Hematopoietic multipotent progenitor cell (in vitro differentiated cells): ENCODE results near the gene AP4S1. TPM values are rescaled to one million over a fixed set of nuclear protein-coding genes. Genes with fewer than 3 reads are reported as not detected.

ENCODE experiments used
- DNase-seq, 3 donors: peaks; one replicate each; pipeline ENCODE4 v3.0.0-alpha.2; 2011 to 2015; ENCODE audit warnings: low read depth in 2 of 3, low spot score in 2 of 3
- small RNA-seq: library from RNA; depleted of rRNA; stranded (forward); fragments of <200 nt; gene quantifications from one replicate; pipeline ENCODE3, GENCODE V24; 2012
- total RNA-seq: library from RNA; depleted of rRNA; stranded (reverse); fragments of >200 nt; gene quantifications from one replicate; pipeline ENCODE4 v1.2.3, GENCODE V29; 2012

The AP4S1 gene
- total RNA-seq, 1 donor, result 7.3 TPM

DNA sequence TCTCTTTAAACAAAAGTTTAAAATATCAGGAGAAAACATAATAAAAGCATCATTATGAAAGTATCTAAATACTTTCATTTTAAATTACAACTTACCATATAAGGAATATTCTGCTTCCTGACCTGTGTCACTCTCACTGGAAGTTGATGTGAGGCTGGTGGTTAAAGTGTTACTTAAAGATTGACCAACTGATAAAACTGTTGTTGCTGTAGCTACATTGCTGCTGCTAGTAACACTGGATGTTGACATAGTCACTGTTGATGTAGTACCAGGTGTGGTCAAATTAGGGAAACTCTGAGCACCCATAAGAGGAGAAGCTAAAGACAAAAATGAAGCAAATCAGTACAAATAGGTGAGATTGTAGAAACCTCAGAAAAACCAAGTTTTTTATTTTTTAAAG lies 102.2 kb downstream of the AP4S1 start:
- DNase-seq, result peak; percentile 19 to 83 (median 48)

DNA sequence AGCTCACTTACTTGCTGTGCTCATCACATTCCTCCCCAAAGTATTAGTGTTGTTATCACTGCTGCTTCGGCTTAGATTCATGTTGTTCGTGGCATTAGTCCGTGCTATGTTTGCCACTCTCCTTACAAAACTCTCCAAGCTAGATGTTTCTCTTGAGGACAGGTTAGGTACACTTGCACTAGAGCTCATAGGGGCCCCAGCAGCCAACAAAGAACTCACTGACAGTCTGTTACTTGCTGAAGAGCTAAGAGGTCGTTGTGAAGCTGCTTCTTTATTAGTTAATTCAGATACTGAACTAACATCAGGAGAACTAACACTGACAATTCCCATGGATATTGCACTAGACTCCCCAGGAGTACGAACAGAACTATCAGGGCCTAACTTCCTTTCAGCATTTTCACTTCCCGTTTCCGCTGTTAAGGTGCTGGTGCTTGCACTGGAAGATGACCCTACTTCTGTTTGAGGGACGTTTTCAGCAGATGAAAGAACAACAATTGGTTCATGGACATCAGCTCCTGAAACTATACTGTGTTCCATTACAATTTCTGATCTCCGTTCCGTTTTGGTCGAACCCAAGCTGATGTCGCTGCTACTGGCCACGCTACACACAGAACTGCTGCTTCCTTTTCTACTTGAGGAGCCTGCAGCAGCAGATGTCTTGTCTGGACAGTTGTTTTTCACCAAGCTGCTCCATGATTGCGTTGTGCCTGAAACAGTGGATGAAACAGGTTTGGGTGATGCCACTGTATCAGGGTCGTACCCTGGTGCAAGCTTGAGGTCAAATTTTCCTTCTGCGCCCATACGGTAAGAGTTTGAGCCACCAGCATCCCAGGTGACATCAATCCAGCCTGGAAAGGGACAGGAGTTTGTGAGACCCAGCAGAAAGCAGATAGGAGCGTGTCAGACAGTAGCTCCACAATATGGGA lies 103.4 kb downstream of the AP4S1 start:
- DNase-seq, result no peak

DNA sequence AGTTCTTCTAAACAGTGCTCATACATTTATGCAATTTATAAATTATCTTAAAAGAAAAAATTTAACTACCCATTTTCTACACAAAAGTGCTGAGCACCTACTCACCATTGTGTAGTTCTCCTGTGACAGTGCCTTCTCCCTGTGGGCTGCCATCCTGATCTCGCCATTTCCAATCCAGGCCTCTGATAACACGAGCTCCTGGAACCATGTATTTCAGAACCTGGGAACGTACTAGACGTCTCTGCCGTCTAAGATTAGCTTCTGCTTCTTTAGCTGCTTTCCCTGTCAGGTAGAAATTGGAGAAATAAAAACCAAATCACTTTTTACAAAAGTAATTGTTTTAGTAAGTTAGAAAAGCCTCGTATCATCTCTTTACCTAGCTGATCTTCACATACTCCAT lies 107.7 kb downstream of the AP4S1 start:
- no peak for DNase-seq

DNA sequence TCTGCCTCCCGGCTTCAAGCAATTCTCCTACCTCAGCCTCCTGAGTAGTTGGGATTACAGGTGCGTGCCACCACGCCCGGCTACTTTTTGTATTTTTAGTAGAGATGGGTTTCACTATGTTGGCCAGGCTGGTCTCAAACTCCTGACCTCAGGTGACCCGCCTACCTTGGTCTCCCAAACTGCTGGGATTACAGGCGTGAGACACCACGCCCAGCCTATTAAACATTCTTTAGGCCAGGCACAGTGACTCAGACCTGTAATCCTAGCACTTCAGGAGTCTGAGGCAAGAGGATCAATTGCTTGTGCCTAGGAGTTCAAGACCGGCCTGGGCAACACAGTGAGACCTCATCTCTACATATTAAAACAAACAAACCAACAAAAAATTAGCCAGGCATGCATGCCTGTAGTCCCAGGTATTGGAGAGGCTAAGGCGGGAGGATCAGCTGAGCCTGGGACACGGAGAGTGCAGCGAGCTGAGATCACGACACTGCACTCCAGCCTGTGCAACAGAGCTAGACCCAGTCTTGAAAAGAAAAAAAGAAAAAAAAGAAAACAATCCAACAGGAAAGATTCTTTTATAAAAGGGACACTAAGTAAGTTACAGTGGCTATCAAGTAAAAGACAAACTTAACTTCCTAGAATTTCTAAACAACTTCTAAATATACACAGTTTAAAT lies 111.9 kb downstream of the AP4S1 start:
- DNase-seq, result no peak

DNA sequence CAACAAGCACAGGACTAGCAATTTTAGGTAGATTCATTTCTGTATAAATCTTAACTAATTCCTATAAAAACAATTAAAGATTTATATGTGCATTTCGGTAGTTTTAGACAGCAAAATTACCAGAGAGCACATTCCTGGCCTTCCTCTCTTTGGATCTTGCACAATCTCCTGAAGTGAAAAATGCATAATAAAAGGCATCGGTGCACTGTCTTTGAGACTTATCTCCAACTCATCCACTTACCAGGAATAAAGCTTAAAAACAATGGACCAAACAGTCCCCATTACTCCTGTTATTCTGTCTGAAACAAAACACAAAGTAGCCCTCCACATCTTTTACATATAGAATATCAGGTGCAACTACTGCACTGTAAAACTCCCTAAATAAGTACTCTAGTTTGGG lies 112.9 kb downstream of the AP4S1 start:
- no peak for DNase-seq

DNA sequence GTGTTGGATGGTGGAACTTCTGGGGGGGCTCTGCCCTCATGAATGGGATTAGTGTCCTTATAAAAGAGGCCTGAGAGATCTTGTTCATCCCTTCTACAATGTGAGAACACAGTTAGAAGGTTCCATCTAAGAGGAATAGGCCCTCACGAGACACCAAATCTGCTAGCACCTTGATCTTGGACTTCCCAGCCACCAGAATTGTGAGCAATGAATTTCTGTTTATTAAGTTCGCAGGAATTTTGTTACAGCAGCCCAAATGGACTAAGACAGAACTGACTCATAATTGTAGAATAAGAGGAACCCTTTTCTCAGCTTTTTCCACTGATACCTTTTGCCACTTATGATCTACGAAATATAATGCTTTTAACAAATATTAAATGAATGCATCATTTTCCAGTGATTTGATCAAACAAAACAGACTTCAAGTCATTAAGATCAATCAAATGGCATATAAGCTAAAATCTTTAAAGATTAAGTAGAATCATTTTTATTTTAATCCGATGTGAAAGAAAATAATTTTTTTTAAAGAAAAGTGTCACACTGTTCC lies 113.9 kb downstream of the AP4S1 start:
- no peak for DNase-seq

DNA sequence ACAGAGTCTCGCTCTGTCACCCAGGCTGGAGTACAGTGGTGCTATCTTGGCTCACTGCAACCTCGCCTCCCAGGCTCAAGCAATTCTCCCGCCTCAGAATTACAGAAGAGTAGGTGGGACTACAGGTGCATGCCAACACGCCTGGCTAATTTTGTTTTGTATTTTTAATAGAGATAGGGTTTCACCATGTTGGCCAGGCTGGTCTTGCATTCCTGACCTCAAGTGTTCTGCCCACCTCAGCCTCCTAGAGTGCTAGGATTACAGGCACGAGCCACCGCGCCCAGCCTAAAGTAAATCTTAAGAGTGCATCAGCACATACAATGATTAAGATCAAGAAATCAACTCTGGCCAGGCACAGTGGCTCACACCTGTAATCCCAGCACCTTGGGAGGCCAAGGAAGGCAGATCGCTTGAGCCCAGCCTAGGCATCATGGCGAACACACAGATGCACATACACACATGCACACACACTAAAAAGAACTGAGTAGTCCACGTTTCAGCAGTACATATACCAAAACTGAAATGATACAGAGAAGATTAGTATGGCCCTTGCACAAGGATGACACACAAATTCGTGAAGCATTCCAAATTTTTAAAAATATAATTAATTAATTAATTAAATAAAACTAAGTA lies 117.1 kb downstream of the AP4S1 start:
- no peak for DNase-seq

Small RNA genes within 50 kb of the gene (small RNA-seq; reads per million reads assigned to genes)
- 0.61 reads per million for gene MIR624
- not detected for gene RNU6-541P

Other genes starting within 250 kb of the AP4S1 start
- gene COCH, start 151.1 kb upstream of the AP4S1 start, total RNA-seq, result 2.2 TPM
- gene STRN3, start 730 bp downstream of the AP4S1 start, total RNA-seq, result 16.7 TPM
- gene HECTD1, start 182.1 kb downstream of the AP4S1 start, total RNA-seq, result 107 TPM